NCI-H1930 (cell line): ENCODE data around the gene GSTO2.
A peak's percentile ranks its signal among the peaks of the same experiment; 100 is the strongest.

Experiments used
- DNase-seq, 2 experiments: peaks; one replicate each; lab custom pipeline; 2025; lab: John Stamatoyannopoulos, UW

The GSTO2 gene

DNA sequence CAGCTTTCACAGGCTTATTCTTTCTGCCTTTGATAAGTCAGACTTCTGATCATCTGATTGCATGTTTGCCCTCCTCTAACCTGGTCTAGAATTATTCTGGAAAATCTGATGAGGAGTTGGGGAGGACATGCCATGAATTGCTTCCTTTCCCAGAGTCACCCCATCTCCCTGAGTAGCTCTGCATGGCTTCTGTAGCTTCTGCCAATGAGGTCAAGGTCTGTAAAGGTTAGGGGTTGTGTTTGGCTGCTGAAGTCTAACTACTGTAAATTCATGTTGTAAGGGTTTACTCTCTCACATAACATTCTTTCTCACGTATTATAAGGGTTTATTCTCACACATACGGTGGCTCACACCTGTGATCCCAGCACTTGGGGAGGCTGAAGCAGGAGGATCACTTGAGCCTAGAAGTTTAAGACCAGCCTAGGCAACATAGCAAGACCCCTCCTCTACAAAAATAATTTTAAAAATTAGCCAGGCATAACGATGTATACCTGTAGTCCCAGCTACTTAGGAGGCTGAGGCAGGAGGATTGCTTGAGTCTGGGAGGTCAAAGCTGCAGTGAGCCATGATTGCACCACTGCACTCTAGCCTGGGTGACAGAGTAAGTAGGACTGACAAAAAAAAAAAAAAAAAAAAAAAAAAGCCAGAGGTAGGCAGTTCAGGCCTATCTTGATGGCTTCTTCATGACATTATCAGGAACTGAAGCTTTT lies 10.7 kb downstream of the GSTO2 start:
- DNase-seq, result no peak

DNA sequence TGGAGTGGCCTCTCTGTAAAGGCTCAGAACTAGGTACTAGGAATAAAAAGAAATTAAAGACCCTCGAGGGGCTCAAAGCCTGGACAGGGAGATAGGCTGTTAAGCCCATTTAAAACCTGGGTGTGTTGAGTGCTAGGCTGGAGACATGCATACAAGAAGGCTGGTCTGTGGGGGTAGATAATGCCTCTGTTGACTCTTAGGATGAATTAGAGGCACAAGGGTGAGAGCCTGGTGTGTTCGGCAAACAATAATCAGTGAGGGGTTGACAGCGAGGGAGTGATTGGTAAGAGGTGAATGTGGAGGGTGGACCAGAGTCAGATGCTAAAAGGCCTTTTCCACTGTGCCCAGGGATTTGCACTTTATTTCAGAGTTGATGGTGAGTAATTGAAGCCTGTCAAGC lies 12.7 kb downstream of the GSTO2 start:
- no peak for DNase-seq

DNA sequence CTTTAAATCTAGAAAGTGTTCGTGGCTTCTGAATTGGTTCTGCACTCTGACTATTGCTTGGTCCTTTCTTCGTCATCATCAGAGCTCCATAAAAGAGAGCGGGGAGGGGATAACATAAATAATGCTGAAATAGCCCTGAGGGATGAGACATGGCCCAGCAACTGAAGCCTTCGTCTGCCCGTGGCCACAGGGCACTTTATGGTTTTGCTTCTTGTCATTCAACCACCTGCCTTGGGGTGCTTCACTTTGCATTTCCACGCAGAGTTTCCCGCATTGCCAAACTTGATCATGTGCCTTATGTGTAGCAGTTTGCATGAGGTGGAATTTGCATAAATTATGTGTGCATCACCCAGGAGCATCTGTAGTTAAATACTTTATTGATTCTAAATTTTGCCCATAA lies 15.9 kb downstream of the GSTO2 start:
- no peak for DNase-seq

DNA sequence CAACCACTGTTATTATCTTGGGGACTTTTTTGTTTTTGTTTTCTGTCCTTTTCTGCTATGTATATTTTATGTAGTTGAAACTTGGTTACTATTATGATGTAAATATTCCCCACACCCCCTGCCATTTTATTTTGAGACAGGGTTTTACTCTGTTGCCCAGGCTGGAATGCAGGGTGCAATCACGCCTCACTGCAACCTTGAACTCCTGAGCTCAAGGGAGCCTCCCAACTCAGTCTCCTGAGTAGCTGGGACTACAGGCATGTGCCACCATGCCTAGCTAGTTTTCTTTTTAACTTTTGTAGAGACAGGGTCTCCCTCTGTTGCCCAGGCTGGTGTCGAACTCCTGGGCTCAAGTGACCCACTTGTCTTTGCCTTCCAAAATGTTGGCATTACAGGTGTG lies 18.0 kb downstream of the GSTO2 start:
- no peak for DNase-seq

DNA sequence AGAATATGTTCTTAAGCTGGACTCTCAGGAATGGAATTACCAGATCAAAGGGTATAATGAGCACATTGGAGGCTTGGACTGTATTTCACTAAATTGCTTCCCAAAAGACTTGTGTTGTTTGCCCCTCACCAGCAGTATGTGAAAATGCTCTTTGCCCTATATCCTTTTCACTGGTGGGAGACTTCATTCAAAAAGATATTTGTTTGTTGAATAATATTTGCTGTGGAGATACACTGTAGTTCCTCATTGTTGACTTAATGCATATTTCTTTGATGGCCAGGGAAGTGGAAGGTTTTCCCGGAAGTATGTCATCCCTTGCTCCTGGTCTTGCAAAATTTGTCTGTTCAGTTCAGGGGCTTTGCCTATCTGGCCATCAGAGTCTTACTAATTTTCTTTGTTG lies 19.4 kb downstream of the GSTO2 start:
- DNase-seq, result no peak

DNA sequence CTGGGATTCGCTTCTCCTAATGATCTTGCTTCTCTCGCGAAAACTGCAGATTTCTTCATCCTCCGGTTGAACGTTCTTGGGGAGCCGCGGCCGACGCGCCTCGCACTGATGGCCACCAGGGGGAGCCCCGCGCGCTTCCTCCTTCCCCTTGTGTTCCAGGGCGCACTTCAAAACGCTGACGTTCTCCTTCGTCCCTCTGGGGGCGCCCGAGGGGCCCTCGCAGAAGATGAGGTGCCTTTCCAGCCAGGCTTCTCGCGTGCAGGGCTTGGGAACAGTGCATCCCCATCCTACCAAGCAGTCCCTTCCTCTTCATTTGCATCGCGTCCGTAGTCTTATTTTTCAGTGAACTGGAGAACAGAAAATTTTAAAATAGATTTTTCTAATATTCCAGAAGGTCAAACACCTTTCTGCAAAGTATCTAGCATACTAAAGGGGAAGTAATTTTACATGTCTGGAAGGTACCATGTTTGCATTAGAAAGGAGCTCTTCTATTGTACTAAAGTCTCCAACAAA lies 22.5 kb downstream of the GSTO2 start:
- DNase-seq, result peak; percentile 26 to 64

DNA sequence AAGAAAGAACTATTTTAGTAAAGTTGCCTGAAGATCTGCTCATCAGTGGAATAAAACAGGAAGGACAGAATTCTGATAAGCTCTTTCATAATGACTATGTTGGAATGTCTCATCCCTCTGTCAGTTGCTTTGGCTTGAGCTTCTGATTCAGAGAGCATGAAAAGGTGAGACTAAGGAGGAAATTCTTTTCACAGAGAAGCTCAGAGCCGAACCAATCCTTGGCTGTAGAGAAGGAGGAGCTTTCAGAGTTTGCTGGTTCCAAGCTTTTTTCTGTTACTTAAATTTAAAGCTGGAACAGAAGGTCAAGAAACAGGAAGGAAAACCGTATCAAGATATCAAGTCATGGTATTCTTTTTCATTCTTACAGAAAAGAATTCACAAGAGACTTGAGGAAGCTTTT lies 24.0 kb downstream of the GSTO2 start:
- DNase-seq, result no peak

DNA sequence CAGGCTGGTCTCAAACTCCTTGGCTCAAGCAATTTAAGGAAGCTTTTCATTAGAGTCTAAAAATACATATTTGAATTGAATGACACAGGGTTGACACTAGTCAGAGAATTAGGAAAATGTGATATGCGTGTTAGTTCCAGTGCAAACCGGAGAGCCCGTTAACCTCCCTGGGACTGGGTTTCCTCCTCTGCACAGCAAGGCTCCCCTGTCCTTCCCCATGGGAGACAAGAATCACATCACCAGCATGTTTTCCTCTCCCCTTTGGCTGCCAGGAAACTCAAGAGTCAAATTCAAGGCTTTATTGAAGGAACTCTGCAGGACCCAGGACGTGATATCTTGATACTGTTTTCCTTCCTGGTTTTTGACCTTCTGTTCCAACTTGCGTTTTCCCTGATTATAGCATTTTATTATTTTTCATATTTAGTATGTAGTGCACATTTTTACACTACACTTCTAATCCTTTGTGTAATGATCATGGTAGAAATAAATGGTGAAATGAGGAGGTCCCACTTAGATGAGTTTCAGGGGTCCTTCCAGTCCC lies 24.9 kb downstream of the GSTO2 start:
- DNase-seq, result no peak

DNA sequence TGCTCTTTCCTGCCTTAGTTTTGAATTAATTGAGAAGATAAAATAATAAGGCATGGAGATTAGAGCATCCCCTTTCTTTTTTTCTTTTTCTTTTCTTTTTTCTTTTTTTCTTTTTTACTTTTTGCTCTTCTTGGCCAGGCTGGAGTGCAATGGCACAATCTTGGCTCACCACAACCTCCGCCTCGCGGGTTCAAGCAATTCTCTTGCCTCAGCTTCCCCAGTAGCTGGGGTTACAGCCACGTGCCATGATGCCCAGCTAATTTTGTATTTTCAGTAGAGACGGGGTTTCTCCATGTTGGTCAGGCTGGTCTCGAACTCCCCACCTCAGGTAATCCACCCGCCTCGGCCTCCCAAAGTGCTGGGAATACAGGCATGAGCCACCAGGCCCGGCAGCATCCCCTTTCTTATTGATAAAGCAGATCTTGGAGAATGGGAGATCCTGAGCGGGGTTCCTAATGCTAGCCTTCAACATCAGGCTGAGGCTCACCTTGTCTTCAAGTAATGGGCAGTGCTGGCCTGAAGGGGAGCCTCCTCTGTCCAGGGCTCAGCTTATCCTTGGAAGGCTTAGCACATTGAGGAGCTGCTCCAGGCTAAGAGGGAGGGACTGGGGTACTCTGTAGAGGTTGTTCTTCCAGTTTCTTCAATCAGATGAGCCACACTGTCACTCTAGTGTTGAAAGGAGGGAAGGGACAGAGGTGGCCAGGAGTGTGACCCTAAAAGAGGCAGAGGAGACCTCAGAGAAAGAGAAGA lies 27.9 kb downstream of the GSTO2 start:
- no peak for DNase-seq

DNA sequence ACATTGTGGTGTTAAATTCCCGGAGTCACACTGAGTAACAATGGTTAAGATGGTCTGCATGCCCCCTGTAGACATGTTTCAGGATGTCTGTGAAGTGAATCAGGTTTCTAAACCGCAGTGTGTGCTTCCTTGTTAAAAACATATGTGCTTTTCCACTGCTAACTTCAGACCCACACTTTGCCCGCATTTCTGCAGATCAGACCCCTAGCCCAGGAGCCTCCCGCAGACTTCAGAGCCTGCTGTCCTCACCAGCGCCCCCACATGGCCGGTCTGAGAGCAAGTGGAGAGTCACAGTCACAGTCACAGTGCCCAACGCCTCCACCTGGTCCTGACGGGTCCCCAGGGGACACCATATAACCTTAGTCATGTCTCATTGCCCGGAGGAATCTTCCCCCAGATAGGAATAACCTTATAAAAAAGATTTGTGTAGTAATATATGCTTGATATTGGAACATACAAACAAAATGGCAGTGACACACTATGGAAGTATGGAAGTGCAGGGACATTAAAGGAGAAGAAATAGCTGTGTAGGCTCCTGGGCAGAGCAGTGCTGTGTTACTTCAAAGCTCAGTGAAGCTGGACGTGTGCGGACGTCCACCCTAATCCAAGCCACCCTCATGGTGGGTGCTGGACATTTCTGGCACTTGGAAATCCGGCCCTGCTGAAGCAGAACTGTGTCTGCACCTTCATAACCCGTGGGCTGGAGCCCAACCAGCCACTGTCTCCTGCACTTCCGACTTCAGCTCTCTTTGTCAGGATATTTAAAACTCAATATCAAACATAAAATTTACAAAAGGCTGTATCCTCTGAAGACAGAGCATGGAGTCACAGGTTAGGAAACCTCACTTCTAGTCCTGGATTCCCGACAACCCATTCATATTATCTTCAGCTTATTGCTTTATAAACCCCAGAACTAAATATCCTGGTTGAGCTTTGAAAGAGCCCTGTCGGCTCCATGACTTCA lies 29.0 kb downstream of the GSTO2 start:
- DNase-seq, result no peak

DNA sequence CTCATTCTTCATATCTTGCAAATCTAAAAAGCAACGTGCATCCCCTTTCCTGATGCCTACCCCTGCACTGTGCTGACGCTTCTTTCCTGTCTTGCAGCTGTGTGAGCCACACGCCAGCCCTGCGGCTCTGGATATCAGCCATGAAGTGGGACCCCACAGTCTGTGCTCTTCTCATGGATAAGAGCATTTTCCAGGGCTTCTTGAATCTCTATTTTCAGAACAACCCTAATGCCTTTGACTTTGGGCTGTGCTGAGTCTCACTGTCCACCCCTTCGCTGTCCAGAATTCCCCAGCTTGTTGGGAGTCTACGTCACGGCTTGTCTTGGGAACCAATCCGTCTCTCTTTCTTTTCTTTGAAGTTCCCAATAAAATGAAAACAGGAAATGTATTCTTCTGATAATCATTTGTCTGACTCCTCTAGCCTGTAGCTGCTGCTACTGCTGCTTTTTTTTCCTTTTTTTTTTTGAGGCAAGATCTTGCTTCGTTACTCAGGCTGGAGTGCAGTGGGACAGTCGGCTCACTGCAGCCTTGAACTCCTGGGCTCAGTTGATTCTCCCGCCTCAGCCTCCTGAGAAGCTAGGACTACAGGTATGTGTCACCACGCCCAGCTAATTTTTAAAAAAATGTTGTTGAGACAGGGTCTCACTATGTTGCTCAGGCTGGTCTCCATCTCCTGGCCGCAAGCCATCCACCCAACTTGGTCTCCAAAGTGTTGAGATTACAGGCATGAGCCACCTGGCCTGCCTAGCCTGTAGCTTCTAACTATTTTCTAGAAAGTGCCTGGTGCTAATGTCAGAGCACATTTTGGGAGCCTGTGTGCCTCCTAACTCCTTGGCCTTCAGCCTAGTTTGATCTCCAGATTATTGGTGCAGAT lies 30.3 kb downstream of the GSTO2 start:
- no peak for DNase-seq

DNA sequence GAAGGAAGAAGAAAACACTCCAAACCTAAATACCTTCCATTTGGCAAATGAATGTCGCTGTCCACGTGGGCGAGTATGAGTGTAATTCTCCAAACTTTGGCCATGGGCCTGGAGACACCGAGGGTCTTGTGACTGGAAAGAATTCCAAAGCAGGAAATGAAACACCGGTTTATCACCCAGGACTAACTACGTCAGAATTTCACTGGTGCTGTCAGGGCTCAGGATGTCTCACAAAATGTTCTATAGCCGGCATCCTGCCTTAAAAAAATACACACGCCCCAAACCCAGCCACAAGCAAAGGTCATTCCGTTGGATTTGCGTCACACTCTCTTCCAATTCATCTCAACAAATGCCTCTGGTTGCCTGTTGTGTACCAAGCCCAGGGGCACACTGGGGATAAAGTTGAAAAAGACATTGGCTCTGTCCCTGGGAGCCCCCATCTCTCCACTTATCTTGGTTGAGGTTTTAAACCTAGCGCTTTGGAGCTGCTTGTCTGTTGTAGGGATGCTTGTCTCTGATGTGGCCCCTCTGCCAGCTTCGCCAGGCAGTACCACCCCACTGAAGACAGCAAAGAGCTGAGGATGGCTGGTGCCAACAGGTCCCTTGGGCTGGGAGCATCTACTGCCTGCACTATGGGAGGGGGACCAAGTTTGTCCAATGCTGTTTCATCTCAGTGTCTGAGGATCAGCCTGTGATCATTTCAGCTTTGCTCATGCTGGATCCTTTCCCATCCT lies 31.2 kb downstream of the GSTO2 start:
- no peak for DNase-seq

DNA sequence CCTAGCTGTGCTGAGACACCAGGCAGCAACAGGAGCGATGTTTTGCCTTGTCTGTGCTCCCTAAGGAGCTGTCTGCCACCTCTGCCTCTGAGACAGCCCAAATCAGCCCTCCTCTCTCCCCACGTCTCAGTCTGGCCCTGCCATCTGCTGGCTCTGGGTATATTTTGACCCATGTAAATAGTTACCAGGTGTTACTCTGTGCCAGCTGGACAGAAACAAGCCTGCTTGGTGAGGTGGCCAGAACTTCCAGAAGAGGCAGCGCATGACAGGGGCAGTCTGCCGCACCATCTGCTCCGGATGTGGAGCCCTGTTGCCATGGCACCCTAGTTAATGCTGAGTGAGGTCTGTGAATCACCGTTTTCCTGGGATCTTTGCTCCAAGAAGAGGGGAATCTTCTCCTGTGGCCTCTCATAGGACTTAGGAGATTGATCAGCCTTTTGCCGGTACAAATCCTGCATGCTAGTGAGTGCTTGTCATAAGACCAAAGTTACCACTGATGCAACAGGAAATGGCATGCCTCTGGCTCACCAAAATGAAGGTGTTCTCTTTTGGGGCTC lies 31.8 kb downstream of the GSTO2 start:
- no peak for DNase-seq

DNA sequence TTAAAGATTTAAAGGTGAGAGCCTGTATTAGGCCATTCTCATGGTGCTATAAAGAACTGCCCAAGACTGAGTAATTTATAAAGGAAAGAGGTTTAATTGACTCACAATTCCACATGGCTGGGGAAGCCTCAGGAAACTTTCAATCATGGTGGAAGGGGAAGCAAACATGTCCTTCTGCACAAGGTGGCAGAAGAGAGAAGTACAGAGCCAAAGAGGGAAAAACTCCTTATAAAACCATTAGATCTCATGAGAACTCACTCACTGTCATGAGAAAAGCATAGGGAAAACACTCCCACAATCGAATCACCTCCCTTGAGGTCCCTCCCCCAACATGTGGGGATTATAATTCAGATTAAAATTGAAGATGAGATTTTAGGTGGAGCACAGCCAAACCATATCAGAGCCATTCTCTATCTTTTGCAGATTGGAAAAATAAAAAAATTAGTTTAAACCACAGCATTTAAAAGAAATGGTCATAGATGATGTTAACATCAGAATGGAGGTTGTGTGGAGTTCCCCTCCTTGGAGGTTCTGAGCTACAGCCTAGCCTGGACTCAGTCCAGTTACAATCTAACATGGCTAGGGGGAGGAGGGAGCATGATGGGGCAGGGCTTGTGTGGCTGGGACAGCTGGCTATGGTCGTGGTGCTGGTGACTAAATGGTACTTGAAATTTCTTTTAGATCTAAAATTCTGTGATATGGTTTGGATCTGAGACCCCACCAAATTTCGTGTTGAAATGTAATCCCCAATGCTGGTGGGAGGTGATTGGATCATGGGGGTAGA lies 33.1 kb downstream of the GSTO2 start:
- no peak for DNase-seq

DNA sequence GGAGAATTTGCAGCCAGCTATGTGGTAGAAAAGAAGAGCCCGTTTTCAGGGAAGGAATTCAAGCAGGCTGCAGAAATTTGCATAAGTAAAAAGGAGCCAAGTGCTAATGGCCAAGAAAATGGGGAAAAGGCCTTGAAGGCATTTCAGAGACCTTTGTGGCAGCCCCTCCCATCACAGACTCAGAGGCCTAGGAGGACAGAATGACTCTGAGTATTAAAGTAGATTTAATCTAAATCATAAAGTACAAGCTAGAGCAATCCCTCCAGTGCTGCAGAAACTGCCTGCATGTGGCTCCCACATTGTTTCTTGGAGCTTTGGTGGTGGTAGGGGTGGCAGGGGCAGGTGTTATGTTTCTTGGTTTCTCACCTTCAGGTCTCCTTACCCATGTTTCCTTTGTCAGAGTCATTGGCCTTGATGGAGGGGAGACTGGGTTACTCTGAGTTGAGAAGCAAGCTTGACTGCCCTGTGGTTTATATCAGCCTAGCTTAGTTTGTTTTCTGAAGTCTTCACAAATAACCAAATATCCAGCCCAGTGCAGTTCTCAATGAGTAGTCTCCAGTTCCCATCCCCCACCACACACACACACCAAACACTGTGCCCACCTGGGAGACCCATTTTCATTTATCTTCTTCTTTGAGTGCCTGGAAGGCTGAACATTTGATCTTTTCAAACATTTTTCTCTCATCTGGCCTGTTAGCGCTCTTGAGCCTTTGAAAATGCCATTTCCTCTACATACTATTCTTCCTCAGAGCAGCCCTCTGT lies 34.8 kb downstream of the GSTO2 start:
- DNase-seq, result no peak

DNA sequence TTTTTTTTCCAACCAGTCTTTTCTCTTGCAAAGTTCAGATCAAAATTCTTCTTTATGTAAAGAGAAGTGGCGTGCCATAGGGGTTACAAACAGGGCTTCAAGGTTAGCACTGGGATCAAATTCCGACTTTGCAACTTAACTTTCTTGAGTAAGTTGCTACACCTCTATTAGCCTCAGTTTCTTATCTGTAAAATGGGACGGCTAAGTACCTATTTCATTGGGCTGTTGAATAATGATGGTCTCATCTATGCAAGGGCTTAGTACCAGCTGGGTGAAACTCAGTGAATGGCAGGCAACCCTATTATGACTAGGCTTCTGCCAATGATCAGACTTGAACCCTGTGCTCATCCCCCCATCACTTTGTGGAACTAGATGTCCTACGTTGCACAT lies 35.4 kb downstream of the GSTO2 start:
- no peak for DNase-seq

DNA sequence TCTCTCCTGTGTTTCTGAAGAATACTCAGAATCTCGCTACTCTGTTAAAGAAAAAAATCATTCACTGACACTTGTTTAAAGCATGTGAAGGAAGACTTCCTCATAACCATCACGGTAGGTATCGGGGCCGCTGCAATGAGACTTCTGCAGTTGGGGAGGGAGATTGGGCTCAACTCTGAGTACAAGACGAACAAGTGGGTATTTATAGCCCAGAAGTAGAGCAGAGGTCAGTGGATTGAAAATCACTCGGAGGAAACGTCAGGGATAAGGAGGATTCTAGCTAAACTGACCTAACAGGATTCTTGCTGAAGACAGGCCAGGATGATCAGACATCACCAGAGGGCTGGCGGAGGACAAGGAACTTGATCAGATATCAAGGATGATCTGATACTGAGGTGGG lies 35.9 kb downstream of the GSTO2 start:
- DNase-seq, result no peak

DNA sequence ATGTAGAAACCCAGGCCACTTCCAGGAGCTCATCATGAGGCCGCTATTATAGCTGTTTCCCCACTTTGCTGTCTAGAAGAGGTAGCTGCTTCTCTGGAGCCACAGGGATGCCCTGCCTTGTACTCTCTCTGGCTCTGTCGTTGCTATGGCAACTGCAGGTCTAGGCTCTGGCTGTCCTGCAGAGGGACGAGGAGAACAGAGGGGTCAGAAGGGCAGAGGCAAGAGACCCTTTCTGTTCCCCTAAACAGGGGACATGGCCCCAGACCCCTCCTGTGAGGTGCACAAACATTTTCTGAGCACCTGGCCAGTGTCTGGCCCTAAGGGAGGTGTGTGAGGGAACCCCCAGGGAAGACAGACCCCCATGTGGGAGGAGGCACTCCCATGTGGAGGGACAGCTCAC lies 37.9 kb downstream of the GSTO2 start:
- DNase-seq, result no peak
